ENCODE data around the gene FAM20C.
"Not testable (repeated sequence)": the region's sequence is repeated elsewhere in the genome, so short reads cannot be mapped to it uniquely, and the experiment has no call there.

The FAM20C gene

DNA sequence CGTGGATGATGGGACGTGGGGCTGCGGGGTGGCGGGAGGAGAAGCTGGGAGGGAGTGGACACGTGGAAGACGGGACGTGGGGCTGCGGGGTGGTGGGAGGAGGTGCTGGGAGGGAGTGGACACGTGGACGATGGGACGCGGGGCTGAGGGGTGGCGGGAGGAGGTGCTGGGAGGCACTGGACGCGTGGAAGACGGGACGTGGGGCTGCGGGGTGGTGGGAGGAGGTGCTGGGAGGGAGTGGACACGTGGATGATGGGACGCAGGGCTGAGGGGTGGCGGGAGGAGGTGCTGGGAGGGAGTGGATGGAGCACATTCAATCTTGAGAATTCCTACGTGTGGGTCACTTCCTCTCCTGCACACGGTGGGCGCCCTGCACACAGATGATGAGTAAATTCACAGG, 104.8 kb downstream of the FAM20C start:
- not testable (repeated sequence) for DNase-seq

GRCh38 chr7:297611-298374, 105.4 kb downstream of the FAM20C start:
- DNase-seq: no peak

GRCh38 chr7:298375-298702, 106.0 kb downstream of the FAM20C start:
- no peak for DNase-seq

DNA sequence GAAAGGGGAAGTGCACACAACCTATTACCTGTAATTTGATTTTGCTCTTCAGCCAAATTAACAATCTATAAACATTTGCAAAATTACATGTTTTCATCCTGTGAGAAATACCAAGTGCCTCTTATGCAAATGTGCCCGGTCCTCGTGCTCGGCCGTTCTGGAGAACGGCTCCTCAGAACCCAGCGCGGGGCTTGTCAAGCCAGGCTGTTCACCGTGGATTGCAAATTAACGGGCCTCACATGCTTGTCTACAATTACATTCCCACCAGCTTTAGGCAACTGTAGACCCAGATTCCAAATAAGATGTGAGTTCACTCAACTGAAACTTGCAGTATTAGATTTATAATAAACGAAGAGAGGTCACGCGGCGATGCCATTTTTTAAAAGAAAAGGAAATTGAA, 106.4 kb downstream of the FAM20C start:
- no peak for DNase-seq

DNA sequence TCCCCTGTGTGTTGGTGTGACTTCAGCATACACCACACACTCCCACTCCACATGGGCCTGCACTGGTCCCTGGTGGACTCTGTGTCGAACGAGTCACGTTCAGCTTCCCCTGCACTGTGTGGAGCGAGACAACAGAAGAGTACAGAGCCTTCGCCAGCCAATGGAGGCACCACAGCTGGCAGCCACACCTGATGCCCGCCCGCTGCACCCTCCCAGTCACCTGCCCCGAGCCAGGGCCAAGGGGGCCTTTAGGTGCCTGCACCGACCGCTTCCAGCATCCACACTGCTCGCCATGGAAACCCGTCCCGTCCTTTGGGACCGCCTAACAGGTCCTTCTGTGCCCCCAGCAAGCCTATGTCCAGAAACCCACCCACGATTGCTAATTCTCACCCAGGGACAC, 106.8 kb downstream of the FAM20C start:
- no peak for DNase-seq

DNA sequence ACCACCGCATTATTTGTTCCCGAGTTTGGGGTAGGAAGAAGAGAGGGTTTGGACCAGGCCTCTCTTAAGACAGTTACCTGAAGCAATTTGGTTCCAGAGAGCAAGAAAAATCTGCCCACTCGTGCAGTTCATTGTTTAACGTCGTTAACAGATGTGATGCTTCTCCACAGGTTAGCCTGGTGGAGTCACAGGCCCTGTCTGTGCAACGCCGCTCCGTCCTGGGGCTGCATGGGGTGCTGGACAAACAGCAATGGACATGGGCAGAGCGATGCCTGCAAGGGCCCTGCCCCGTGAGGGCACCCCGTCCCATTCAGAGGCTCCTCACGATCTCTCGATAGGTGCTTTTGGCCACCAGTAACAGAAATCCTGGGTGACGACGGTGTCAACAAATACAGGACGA, 107.3 kb downstream of the FAM20C start:
- DNase-seq: no peak

GRCh38 chr7:300048-300447, 107.7 kb downstream of the FAM20C start:
- DNase-seq: no peak

DNA sequence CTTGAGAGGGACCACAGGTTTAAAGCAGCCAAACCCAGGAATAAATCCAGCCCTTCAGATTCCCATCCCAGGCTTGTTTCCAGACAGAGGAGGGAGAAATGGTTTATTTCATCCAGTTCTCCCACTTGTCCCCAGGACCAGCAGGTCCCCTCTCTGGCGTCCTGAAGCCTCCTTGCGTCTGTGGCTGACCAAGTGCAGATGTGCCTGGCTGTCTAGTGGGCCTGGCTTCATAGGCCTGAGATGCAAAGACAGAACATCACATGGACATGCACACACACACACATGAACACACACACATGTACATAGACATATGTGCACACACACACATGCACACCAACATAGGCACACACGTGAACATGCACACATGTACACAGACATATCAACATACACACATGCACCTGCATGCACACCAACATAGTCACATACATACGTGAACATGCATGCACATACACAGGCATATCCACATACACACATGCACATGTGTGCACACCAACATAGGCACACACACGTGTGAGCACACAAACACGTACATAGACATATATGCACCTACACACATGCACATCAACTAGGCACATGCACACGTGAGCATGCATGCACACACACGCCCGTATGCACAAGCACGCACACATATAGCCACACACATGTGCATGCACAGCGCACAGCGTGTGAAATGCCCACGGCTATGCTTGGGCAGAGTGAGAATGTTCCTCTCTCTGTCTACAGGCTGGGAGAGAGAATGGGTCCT, 108.3 kb downstream of the FAM20C start:
- DNase-seq: no peak

GRCh38 chr7:301291-302053, 109.1 kb downstream of the FAM20C start:
- no peak for DNase-seq

GRCh38 chr7:302054-302992, 110.0 kb downstream of the FAM20C start:
- no peak for DNase-seq

GRCh38 chr7:303425-303824, 111.1 kb downstream of the FAM20C start:
- DNase-seq: no peak

DNA sequence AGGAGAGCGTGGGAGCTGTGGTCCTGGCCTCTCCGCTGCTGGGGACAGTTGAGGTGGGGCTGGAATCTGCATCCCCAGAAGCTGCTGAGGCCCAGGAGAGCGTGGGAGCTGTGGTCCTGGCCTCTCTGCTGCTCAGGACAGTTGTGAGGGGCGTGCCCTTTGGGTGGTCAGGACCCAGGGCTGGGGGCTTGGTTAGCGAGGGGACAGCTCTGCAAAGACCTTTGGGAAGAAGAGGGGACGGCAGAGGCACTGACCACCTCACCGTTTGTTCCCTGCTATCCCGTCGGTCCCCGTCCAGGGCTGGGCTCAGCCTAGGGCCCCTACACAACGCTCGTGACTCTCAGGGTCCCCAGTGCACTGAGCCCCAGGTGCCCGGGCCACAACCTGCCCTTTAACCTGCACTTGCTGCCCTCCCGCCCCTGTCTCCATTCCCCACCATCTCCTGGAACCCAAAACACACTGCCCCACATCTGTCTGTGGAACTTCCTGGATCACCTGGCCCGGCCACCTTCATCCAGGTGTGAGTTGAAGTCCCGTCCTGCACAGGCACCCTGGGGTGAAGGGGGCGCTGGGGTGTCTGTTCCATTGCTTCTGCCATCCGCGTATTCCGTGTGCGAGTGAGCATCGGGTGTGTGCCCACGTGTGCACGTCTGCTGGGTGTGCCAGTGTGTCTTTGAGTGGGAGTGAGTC, 111.7 kb downstream of the FAM20C start:
- no peak for DNase-seq

GRCh38 chr7:304574-305409, 112.4 kb downstream of the FAM20C start:
- no peak for DNase-seq

- DNase-seq: no peak
Observed at GRCh38 chr7:305410-306151, 113.2 kb downstream of the FAM20C start.

DNA sequence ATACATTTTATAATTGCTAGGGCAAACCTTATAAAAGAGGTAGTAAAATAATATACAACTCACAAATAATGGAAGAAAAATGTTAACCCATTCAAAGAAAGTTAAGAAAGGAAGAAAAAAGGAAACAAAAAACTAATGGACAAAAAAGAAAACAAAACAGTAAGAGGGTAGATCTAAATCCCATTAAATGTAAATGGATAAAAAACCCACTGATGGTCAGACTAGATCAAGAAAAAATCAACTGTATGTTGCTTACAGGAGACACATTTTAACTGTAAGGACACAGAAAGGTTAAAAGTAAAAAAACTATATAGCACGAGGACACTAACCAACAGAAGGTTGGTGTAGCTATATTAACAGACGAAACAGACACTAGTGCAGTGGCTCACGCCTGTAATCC, 115.6 kb downstream of the FAM20C start:
- DNase-seq: no peak

GRCh38 chr7:309586-310228, 117.3 kb downstream of the FAM20C start:
- no peak for DNase-seq
